Measurements from ENCODE around the gene TCEA3.

TCEA3 gene

DNA sequence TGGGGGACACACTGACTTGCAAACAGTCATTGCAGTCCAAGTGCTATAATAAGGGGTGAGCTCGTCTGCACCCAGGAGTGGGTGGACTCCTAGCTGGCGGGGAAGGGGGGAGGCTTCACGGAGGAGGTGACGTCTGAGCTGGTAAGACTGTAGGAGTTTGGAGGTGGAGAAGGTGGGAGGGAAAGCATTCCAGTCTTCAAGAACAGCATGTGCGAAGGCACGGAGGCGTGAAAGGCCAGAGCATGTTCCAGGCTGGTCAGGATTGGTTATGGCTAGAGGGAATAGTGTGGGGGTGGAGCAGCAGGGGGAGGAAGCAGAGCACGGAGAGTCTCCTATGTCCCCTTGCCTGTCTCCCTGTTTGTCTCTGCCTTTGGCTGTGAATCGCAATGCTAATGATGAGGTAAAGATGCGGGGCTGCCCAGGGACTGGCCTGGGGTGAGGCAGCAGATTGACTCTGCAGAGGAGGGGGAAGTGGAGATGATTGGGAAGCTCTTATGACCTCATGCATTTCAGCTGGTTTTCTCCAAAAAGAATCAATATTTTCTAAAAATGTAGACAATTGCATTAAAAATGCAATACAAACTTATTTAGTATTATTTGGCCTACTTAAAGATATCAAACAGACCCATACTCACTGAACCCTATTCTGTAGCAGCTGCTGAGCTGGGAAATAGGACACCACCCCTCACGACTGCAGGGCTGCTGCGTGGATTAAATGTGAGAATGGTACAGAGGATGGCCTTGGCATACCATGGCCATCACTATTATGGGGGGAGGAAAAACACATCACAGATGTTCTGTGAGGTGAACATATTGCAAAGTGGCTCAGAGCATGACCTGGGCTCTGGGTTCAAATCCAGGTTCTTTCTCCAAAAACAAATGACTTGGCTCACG, 52.3 kb downstream of the TCEA3 start:
- no peak for FAIRE-seq
- TF ChIP-seq, protein P1, sequence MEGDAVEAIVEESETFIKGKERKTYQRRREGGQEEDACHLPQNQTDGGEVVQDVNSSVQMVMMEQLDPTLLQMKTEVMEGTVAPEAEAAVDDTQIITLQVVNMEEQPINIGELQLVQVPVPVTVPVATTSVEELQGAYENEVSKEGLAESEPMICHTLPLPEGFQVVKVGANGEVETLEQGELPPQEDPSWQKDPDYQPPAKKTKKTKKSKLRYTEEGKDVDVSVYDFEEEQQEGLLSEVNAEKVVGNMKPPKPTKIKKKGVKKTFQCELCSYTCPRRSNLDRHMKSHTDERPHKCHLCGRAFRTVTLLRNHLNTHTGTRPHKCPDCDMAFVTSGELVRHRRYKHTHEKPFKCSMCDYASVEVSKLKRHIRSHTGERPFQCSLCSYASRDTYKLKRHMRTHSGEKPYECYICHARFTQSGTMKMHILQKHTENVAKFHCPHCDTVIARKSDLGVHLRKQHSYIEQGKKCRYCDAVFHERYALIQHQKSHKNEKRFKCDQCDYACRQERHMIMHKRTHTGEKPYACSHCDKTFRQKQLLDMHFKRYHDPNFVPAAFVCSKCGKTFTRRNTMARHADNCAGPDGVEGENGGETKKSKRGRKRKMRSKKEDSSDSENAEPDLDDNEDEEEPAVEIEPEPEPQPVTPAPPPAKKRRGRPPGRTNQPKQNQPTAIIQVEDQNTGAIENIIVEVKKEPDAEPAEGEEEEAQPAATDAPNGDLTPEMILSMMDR (IDR thresholded peaks at IDR 0.05; ENCODE audit: insufficient read depth, missing control alignments): no peak
- no peak for DNase-seq (ENCODE audit: insufficient read length, low spot score)

DNA sequence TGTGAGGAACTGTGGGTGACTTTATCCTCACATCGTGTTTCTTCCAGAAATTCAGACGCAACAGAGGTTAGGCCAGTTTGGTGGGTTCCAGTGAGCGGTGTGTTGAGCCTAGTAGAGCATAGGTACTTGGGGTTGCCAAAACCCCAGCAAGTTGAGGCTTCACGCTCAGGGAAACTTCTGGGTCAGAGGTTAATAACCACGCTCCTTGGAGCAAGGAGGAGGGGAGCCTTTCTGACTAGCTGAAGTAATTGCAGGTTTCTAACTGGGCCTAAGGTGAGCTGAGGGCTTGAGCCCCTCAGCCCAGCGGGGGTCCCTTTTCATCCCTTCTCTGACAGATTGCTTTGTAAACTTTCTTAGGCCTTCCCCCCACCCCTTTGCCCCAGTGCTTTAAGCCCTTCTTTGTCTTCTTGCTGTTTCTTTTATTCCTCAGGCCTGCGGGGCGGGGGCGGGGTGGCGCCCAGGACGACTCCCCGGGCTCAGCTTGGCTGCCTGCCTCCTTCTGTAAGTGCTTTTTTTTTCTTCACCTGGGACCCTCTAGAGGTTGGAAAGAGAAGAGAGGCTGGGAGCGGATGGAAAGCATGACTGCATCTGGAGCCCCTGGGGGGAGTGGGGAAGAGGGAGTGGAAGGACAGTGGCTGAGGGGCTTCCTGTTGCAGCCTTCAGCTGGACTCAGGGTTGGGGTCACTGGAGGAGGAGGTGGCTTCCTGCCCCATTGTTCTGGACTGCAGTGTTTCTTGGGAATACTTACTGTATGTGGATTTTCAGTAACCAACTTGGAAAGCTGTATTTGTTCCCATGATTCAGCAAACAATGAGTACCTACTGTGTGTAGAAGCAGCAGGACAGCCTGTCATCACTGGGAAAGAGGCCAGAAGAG, 53.6 kb downstream of the TCEA3 start:
- DNase-seq (ENCODE audit: insufficient read length, low spot score) (no peak), FAIRE-seq (no peak)

DNA sequence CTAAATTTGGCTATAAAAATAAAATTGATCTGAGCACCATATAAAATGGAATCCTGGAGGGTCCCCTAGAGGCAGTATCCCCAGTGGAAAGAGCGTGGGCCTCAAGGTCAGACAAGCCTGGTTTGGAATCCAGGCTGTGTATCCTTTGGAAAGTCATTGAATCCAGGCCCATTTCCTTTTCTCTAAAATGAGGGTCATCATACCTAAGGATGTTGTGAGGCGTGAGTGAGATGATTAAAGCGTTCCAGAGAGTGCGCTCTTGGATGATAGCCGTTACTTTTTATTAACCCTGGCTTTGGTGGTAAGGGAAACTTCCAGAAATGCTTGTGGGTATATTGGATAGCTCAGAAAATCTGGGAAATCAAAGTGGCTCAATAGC, 54.2 kb downstream of the TCEA3 start:
- no peak for FAIRE-seq
- no peak for DNase-seq (ENCODE audit: insufficient read length, low spot score)
- TF ChIP-seq, protein P1 (IDR thresholded peaks at IDR 0.05; ENCODE audit: insufficient read depth, missing control alignments): no peak

More for the DNA sequence above, 53.6 kb downstream of the TCEA3 start:
- TF ChIP-seq, protein P1 (IDR thresholded peaks at IDR 0.05; ENCODE audit: insufficient read depth, missing control alignments): peak; percentile 10

DNA sequence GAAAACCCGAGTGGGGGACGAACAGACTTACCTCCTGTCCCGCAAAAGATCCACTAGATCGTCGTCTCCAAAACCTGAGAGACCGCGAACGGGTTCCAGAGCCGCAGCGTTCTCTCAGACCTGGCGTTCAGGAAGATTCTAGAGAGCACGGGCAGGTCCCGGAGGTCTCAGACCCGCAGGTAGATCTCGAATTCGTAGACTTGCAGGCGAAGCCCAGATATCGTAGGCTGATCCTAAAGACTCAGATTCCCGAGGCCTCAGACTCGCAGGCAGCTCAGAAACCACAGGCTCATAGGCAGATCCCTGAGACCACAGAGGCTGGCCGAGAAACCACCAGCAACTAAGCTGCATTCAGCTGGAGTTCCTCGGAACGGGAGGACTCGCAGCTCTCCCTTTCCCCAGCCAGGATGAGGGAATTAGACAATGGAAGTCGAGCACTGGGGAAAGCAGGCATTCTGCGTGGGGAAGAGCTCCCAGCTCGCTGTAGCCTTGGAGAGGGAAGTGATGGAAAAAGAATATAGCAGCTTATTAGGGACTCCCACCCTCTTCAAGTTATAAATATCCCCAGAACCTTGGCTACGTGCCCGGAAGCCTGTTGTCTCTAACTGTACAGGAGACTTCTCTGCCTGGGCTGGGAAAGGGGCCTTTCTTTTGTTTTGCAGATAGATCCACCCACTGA, 55.1 kb downstream of the TCEA3 start, which contains the start of gene ZNF436:
TSS of gene ZNF436 (minus strand) at position 502 of the 679 bp plus-strand sequence. CDS start 1,831 bp downstream, outside the sequence.
- DNase-seq (ENCODE audit: insufficient read length, low spot score): no peak

DNA sequence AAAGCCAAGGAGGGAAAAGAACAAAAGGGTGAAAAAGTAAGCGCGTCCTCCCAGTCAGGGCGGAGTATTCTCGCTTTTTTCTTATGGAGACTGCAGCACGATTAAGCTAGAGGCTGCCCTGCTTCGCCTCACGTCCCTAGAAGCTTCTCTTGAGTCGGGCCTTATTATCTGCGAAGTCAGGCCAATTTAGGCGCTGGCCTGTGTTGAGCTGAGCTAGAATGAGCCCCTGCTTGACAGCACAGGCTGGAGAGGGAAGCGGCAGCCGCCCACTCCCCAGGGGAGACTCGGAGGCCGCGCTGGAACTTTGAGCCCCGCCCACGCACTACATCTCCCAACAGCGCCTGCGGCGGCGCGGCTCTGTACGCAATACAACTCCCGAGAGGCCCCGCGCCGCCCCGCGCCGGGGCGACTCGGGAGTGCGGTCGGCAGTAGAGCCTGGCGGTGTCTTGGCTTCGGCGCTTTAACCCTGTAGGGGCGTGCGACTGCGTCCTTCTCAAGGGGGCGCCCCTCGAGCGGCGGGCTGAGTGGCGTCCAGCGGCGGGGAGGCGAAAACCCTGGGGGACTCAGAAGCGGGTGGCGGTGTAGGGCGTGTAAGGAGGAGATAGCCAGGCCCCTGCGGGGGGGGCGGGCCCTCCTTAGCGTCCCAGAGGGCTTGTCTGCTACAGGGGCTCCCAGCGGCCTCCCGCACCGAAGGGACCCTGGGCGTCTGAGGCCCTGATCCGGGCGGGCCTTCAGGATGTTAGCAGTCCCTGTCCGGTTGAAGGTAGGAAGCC, 55.8 kb downstream of the TCEA3 start:
- no peak for FAIRE-seq
- TF ChIP-seq, protein P1 (IDR thresholded peaks at IDR 0.05; ENCODE audit: insufficient read depth, missing control alignments): peak; percentile 16
- DNase-seq (ENCODE audit: insufficient read length, low spot score): no peak

More for the DNA sequence above, 55.1 kb downstream of the TCEA3 start, which contains the start of gene ZNF436:
- no peak for FAIRE-seq
- TF ChIP-seq, protein P1 (IDR thresholded peaks at IDR 0.05; ENCODE audit: insufficient read depth, missing control alignments): no peak
